HepG2 (cell line): ENCODE results near the gene BCAR3. TPM values are rescaled to one million over a fixed set of nuclear protein-coding genes. Genes with fewer than 3 reads are reported as not detected.

Source experiments
- FOXA3 ChIP-seq: IDR thresholded peaks from 2 replicates; pipeline ENCODE4 v1.6.1; 2016; ENCODE audit warnings: missing genetic modification reagents, missing compliant biosample characterization
- FOXC1 ChIP-seq: sonication (generic); formaldehyde crosslinking; IDR thresholded peaks from 2 replicates; pipeline ENCODE4 v1.8.0; 2022; ENCODE audit warnings: mild to moderate bottlenecking, missing genetic modification reagents, borderline replicate concordance
- HNF4A ChIP-seq: sonication (generic); formaldehyde crosslinking; IDR thresholded peaks from 2 replicates; pipeline ENCODE4 v1.4.0; 2020; ENCODE audit warnings: missing genetic modification reagents
- HNF4G ChIP-seq, 2 experiments: sonication (generic) in 1 of 2; formaldehyde crosslinking in 1 of 2; IDR thresholded peaks; 2 replicates each; pipeline versions ENCODE4 v1.4.0 to v1.6.1; 2011 to 2020; ENCODE audit warnings: borderline replicate concordance in 2 of 2, low read depth in 2 of 2, mild to moderate bottlenecking in 2 of 2, low read length in 1 of 2, missing genetic modification reagents in 1 of 2, moderate library complexity in 1 of 2
- MAZ ChIP-seq, 2 experiments: sonication (generic) in 1 of 2; formaldehyde crosslinking in 1 of 2; IDR thresholded peaks; 2 replicates each; pipeline versions ENCODE4 v1.5.0 to v1.6.1; 2012 to 2020; ENCODE audit warnings: low read depth in 2 of 2, mild to moderate bottlenecking in 2 of 2, borderline replicate concordance in 1 of 2, improper control_type of control experiment in 1 of 2, low read length in 1 of 2, missing genetic modification reagents in 1 of 2, moderate library complexity in 1 of 2
- SALL1 ChIP-seq: sonication (generic); formaldehyde crosslinking; IDR thresholded peaks from 2 replicates; pipeline ENCODE4 v1.8.0; 2022; ENCODE audit warnings: mild to moderate bottlenecking, missing genetic modification reagents
- SOX5 ChIP-seq: IDR thresholded peaks from 2 replicates; pipeline ENCODE4 v1.6.1; 2016; ENCODE audit warnings: borderline replicate concordance
- ZNF124 ChIP-seq: sonication (generic); formaldehyde crosslinking; IDR thresholded peaks from 2 replicates; pipeline ENCODE4 v1.4.0; 2020; ENCODE audit warnings: missing genetic modification reagents
- ZNF264 ChIP-seq: sonication (generic); formaldehyde crosslinking; IDR thresholded peaks from 2 replicates; pipeline ENCODE4 v1.4.0; 2020; ENCODE audit warnings: missing genetic modification reagents
- polyA plus RNA-seq, 8 experiments: library from polyadenylated mRNA; depleted of rRNA in 3 of 8; stranded (reverse) in 7 of 8; unstranded in 1 of 8; fragments of >200 nt; fragmentation: Illumina TruSeq in 4 of 8; extraction: Trizol in 4 of 8; gene quantifications; 2 replicates each; pipeline versions ENCODE4 v1.2.1 to v1.2.3, GENCODE V29; 2011 to 2016; ENCODE audit warnings: low read depth in 4 of 8, missing spikeins in 1 of 8, mixed read lengths in 1 of 8; ENCODE audit not compliant: insufficient read depth in 1 of 8
- total RNA-seq, 5 experiments: library from RNA; depleted of rRNA; stranded (reverse); fragments of >200 nt; fragmentation: Illumina TruSeq; extraction: Trizol; gene quantifications; 2 replicates each; pipeline ENCODE4 v1.2.3, GENCODE V29; 2016; ENCODE audit warnings: low read depth in 1 of 5
- TF ChIP-seq, protein P1 (sequence below): IDR thresholded peaks from 2 replicates; pipeline ENCODE4 v1.6.1; 2012; ENCODE audit warnings: low read depth, low read length, improper control_type of control experiment
- TF ChIP-seq, protein P2 (sequence below): sonication (generic); formaldehyde crosslinking; IDR thresholded peaks from 2 replicates; pipeline ENCODE4 v1.4.0; 2020; ENCODE audit warnings: missing genetic modification reagents, borderline replicate concordance
- TF ChIP-seq, protein P3 (sequence below): sonication (generic); formaldehyde crosslinking; IDR thresholded peaks from 2 replicates; pipeline ENCODE4 v1.4.0; 2020; ENCODE audit warnings: missing genetic modification reagents

Gene BCAR3
- total and polyA plus RNA-seq, 2 of the 13 experiments (the other 11 are each of a cell fraction or from before 2014, with no cell fraction given), result 3.6 to 4.8 TPM

DNA sequence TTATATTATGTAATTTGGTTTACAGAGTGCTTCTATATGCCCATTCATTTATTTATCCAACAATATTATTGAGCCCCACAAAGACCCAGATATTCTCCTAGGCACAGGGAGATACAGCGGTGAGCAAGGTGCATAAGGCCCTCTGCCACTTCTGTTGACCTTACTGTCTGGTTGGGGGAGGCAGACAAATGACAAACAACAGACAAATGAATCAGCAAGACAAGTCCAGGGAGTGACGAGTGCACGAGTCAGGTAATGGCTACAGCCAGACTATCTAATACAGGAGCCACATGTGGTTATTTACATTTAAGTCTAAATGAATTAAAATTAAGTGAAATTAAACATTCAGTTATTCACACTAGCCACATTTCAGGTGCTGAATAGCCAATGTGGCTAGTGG lies 22.0 kb upstream of the BCAR3 start (continued):
- TF ChIP-seq MAZ (IDR thresholded peaks at IDR 0.05; ENCODE audit: borderline replicate concordance, low read depth, low read length), result no peak
- no peak for TF ChIP-seq MAZ (CRISPR knock-in tag; IDR thresholded peaks at IDR 0.05; ENCODE audit: low read depth)
- TF ChIP-seq, protein P1, sequence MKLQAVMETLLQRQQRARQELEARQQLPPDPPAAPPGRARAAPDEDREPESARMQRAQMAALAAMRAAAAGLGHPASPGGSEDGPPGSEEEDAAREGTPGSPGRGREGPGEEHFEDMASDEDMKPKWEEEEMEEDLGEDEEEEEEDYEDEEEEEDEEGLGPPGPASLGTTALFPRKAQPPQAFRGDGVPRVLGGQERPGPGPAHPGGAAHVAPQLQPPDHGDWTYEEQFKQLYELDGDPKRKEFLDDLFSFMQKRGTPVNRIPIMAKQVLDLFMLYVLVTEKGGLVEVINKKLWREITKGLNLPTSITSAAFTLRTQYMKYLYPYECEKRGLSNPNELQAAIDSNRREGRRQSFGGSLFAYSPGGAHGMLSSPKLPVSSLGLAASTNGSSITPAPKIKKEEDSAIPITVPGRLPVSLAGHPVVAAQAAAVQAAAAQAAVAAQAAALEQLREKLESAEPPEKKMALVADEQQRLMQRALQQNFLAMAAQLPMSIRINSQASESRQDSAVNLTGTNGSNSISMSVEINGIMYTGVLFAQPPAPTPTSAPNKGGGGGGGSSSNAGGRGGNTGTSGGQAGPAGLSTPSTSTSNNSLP, result 0 out of 2 replicates have a peak, but pooled peaks have one; percentile 16
- TF ChIP-seq SALL1 (CRISPR knock-in tag), result 0 out of 2 replicates have a peak, but pooled peaks have one; percentile 19
- TF ChIP-seq FOXA3 (CRISPR knock-in tag), result peak; percentile 77
- TF ChIP-seq, protein P2, sequence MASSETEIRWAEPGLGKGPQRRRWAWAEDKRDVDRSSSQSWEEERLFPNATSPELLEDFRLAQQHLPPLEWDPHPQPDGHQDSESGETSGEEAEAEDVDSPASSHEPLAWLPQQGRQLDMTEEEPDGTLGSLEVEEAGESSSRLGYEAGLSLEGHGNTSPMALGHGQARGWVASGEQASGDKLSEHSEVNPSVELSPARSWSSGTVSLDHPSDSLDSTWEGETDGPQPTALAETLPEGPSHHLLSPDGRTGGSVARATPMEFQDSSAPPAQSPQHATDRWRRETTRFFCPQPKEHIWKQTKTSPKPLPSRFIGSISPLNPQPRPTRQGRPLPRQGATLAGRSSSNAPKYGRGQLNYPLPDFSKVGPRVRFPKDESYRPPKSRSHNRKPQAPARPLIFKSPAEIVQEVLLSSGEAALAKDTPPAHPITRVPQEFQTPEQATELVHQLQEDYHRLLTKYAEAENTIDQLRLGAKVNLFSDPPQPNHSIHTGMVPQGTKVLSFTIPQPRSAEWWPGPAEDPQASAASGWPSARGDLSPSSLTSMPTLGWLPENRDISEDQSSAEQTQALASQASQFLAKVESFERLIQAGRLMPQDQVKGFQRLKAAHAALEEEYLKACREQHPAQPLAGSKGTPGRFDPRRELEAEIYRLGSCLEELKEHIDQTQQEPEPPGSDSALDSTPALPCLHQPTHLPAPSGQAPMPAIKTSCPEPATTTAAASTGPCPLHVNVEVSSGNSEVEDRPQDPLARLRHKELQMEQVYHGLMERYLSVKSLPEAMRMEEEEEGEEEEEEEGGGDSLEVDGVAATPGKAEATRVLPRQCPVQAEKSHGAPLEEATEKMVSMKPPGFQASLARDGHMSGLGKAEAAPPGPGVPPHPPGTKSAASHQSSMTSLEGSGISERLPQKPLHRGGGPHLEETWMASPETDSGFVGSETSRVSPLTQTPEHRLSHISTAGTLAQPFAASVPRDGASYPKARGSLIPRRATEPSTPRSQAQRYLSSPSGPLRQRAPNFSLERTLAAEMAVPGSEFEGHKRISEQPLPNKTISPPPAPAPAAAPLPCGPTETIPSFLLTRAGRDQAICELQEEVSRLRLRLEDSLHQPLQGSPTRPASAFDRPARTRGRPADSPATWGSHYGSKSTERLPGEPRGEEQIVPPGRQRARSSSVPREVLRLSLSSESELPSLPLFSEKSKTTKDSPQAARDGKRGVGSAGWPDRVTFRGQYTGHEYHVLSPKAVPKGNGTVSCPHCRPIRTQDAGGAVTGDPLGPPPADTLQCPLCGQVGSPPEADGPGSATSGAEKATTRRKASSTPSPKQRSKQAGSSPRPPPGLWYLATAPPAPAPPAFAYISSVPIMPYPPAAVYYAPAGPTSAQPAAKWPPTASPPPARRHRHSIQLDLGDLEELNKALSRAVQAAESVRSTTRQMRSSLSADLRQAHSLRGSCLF (CRISPR knock-in tag), result no peak
- 0 out of 2 replicates have a peak, but pooled peaks have one; percentile 25 for TF ChIP-seq HNF4A (CRISPR knock-in tag)
- no peak for TF ChIP-seq FOXC1 (CRISPR knock-in tag)
- no peak for TF ChIP-seq HNF4G (IDR thresholded peaks at IDR 0.05; ENCODE audit: borderline replicate concordance, low read depth, low read length)
- TF ChIP-seq HNF4G (CRISPR knock-in tag; IDR thresholded peaks at IDR 0.05; ENCODE audit: borderline replicate concordance, low read depth), result no peak
- no peak for TF ChIP-seq ZNF124 (CRISPR knock-in tag)
- no peak for TF ChIP-seq ZNF264
- peak; percentile 62 for TF ChIP-seq SOX5 (CRISPR knock-in tag)
- TF ChIP-seq, protein P3, sequence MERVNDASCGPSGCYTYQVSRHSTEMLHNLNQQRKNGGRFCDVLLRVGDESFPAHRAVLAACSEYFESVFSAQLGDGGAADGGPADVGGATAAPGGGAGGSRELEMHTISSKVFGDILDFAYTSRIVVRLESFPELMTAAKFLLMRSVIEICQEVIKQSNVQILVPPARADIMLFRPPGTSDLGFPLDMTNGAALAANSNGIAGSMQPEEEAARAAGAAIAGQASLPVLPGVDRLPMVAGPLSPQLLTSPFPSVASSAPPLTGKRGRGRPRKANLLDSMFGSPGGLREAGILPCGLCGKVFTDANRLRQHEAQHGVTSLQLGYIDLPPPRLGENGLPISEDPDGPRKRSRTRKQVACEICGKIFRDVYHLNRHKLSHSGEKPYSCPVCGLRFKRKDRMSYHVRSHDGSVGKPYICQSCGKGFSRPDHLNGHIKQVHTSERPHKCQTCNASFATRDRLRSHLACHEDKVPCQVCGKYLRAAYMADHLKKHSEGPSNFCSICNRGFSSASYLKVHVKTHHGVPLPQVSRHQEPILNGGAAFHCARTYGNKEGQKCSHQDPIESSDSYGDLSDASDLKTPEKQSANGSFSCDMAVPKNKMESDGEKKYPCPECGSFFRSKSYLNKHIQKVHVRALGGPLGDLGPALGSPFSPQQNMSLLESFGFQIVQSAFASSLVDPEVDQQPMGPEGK, result peak; percentile 47
